HCT116 (cell line): ENCODE measurements around the gene NT5DC3. TPM values are rescaled to one million over a fixed set of nuclear protein-coding genes. Genes with fewer than 3 reads are reported as not detected.
A peak's percentile ranks its signal among the peaks of the same experiment; 100 is the strongest.

Experiments
- ATAC-seq: fragments of 200-7000 bp; cut with Tn5 transposase; 2 replicates; pipeline ENCODE4 v1.9.1; 2020; ENCODE audit warnings: mild to moderate bottlenecking, moderate library complexity
- BruUV-seq: library from RNA; stranded (reverse); fragments of 400-500 nt; replicated peaks from 2 replicates; lab custom pipeline; 2021; lab: Mats Ljungman, UMichigan
- CTCF ChIA-PET: fragments of 300-600 bp; sonication (Branson Sonifier 250); formaldehyde crosslinking; loops from one replicate; lab custom pipeline; 2021; ENCODE audit warnings: antibody characterized with exemption; lab: Charles Lee
- POLR2A ChIA-PET: fragments of 300-600, 350-600 bp; sonication (Branson Sonifier 250); formaldehyde crosslinking; loops from one replicate; lab custom pipeline; 2021; ENCODE audit warnings: antibody characterized with exemption; lab: Charles Lee
- RAD21 ChIA-PET, 2 experiments: fragments of 300-600 bp; sonication (Branson Sonifier 250); formaldehyde crosslinking; loops; one replicate each; lab custom pipeline; 2023; ENCODE audit warnings: low total read pairs in 2 of 2; ENCODE audit not compliant: uncharacterized antibody in 2 of 2, unreplicated experiment in 2 of 2, low non-redundant PET in 1 of 2; lab: Charles Lee
- DNase-seq: peaks from one replicate; pipeline ENCODE4 v3.0.0-alpha.2; 2010; ENCODE audit warnings: low read depth, low spot score
- H2AFZ ChIP-seq: fragments of 200-600 bp; shearing (Covaris generic), sonication (generic); 2 replicates; pipeline ENCODE4 v1.6.1; 2017; ENCODE audit warnings: low read depth, mixed run types, mixed read lengths, antibody characterized with exemption, low read length; ENCODE audit not compliant: poor library complexity, severe bottlenecking
- H3K27ac ChIP-seq: 2 replicates; pipeline ENCODE4 v1.5.1; 2012; ENCODE audit warnings: low read depth, low read length
- H3K27me3 ChIP-seq: fragments of 200-600 bp; sonication (generic); 2 replicates; pipeline ENCODE4 v1.6.1; 2016; ENCODE audit warnings: mixed run types, low read length, mixed read lengths; ENCODE audit not compliant: insufficient read depth
- H3K36me3 ChIP-seq, 2 experiments: fragments of 200-500 bp in 1 of 2; fragments of 200-600 bp in 1 of 2; sonication (Bioruptor generic) in 1 of 2; sonication (generic) in 1 of 2; 2 replicates each; pipeline versions ENCODE4 v1.5.1 to v1.6.1; 2014 to 2016; ENCODE audit warnings: low read length in 2 of 2, inconsistent platforms in 1 of 2, mixed read lengths in 1 of 2, mixed run types in 1 of 2; ENCODE audit not compliant: insufficient read depth in 2 of 2, control insufficient read depth in 1 of 2
- H3K4me1 ChIP-seq, 2 experiments: fragments of 200-600 bp in 1 of 2; sonication (generic) in 1 of 2; 2 replicates each; pipeline versions ENCODE4 v1.5.1 to v1.6.1; 2012 to 2017; ENCODE audit warnings: low read length in 2 of 2, inconsistent platforms in 1 of 2, mild to moderate bottlenecking in 1 of 2, mixed read lengths in 1 of 2, mixed run types in 1 of 2, moderate library complexity in 1 of 2; ENCODE audit not compliant: insufficient read depth in 2 of 2, control insufficient read depth in 1 of 2
- H3K4me2 ChIP-seq: fragments of 200-600 bp; sonication (generic); 2 replicates; pipeline ENCODE4 v1.6.1; 2017; ENCODE audit warnings: mixed run types, low read length, mixed read lengths
- H3K4me3 ChIP-seq, 2 experiments: fragments of 200-600 bp in 1 of 2; sonication (generic) in 1 of 2; replicated peaks in 1 of 2; 2 replicates each; pipeline ENCODE4 v1.5.1; 2011 to 2016; ENCODE audit warnings: low read length in 2 of 2, control low read depth in 1 of 2, low read depth in 1 of 2, mild to moderate bottlenecking in 1 of 2, mixed read lengths in 1 of 2, mixed run types in 1 of 2
- H3K79me2 ChIP-seq: fragments of 200-600 bp; sonication (generic); 2 replicates; pipeline ENCODE4 v1.6.1; 2017; ENCODE audit warnings: mild to moderate bottlenecking, mixed run types, low read length, moderate library complexity, mixed read lengths; ENCODE audit not compliant: insufficient read depth
- H3K9ac ChIP-seq: fragments of 200-600 bp; sonication (generic); 2 replicates; pipeline ENCODE4 v1.6.1; 2016; ENCODE audit warnings: low read length, mixed read lengths
- H3K9me2 ChIP-seq: fragments of 200-600 bp; sonication (generic), shearing (Covaris generic); 2 replicates; pipeline ENCODE4 v1.6.1; 2017; ENCODE audit warnings: mixed run types, mild to moderate bottlenecking, moderate library complexity; ENCODE audit not compliant: insufficient read depth
- H3K9me3 ChIP-seq, 2 experiments: fragments of 200-500 bp in 1 of 2; fragments of 200-600 bp in 1 of 2; sonication (Bioruptor generic) in 1 of 2; sonication (generic) in 1 of 2; 2 replicates each; pipeline ENCODE4 v1.6.1; 2014 to 2017; ENCODE audit warnings: low read length in 2 of 2, mixed read lengths in 2 of 2, inconsistent platforms in 1 of 2, low read depth in 1 of 2, mild to moderate bottlenecking in 1 of 2, mixed run types in 1 of 2, moderate library complexity in 1 of 2; ENCODE audit not compliant: control insufficient read depth in 1 of 2, insufficient read depth in 1 of 2
- H4K20me1 ChIP-seq: fragments of 200-600 bp; sonication (generic), shearing (Covaris generic); 2 replicates; pipeline ENCODE4 v1.6.1; 2017; ENCODE audit warnings: mixed run types, mild to moderate bottlenecking, moderate library complexity; ENCODE audit not compliant: insufficient read depth
- CEBPB ChIP-seq: IDR thresholded peaks from 2 replicates; pipeline ENCODE4 v1.6.1; 2012; ENCODE audit warnings: low read depth
- EGR1 ChIP-seq: IDR thresholded peaks from 2 replicates; pipeline ENCODE4 v1.6.1; 2012; ENCODE audit warnings: low read depth
- ELF1 ChIP-seq: IDR thresholded peaks from 2 replicates; pipeline ENCODE4 v1.6.1; 2012; ENCODE audit warnings: low read depth, borderline replicate concordance
- EZH2 ChIP-seq: fragments of 200-600 bp; sonication (generic); IDR thresholded peaks from 2 replicates; pipeline ENCODE4 v1.6.1; 2017; ENCODE audit warnings: antibody characterized with exemption, mixed run types
- EZH2phosphoT487 ChIP-seq: fragments of 200-600 bp; IDR thresholded peaks from 2 replicates; pipeline ENCODE4 v1.6.1; 2018; ENCODE audit warnings: antibody characterized with exemption, borderline replicate concordance
- FOSL1 ChIP-seq: IDR thresholded peaks from 2 replicates; pipeline ENCODE4 v1.6.1; 2012; ENCODE audit warnings: low read depth
- JUND ChIP-seq: IDR thresholded peaks from 2 replicates; pipeline ENCODE4 v1.6.1; 2012
- RAD21 ChIP-seq: IDR thresholded peaks from 2 replicates; pipeline ENCODE4 v1.6.1; 2012; ENCODE audit warnings: low read depth, mild to moderate bottlenecking
- SIN3A ChIP-seq: IDR thresholded peaks from 2 replicates; pipeline ENCODE4 v1.6.1; 2012; ENCODE audit warnings: low read depth
- SP1 ChIP-seq: IDR thresholded peaks from 2 replicates; pipeline ENCODE4 v1.6.1; 2012; ENCODE audit warnings: low read depth
- SRF ChIP-seq: IDR thresholded peaks from 2 replicates; pipeline ENCODE4 v1.6.1; 2012; ENCODE audit warnings: low read depth
- TCF7L2 ChIP-seq: IDR thresholded peaks from 2 replicates; pipeline ENCODE4 v1.7.0; 2011; ENCODE audit warnings: borderline replicate concordance, inconsistent platforms; ENCODE audit not compliant: insufficient read depth, insufficient read length; ENCODE audit errors: extremely low read depth
- YY1 ChIP-seq: IDR thresholded peaks from 2 replicates; pipeline ENCODE4 v1.6.1; 2011; ENCODE audit warnings: low read length, low read depth, moderate library complexity, mild to moderate bottlenecking; ENCODE audit not compliant: insufficient replicate concordance; ENCODE audit errors: extremely low read depth
- intact Hi-C: fragments of 100-400 bp; cut with micrococcal nuclease; formaldehyde crosslinking; loops from 2 replicates; pipeline ENCODE4 v1.10.0; 2022
- total RNA-seq: library from RNA; stranded (reverse); gene quantifications from one replicate; pipeline ENCODE4 v1.2.1, GENCODE V29; 2021; ENCODE audit not compliant: unreplicated experiment
- TF ChIP-seq, protein P1 (sequence below), 3 experiments: fragments of 200-600 bp in 1 of 3; sonication (generic) in 1 of 3; IDR thresholded peaks in 2 of 3; conservative IDR thresholded peaks in 1 of 3; 2 replicates each; pipeline ENCODE4 v1.5.1; 2012 to 2017; ENCODE audit warnings: low read depth in 2 of 3, low read length in 2 of 3, antibody characterized with exemption in 1 of 3, borderline replicate concordance in 1 of 3, control low read depth in 1 of 3, mild to moderate bottlenecking in 1 of 3, mixed read lengths in 1 of 3, mixed run types in 1 of 3, moderate library complexity in 1 of 3; ENCODE audit not compliant: insufficient read depth in 1 of 3
- TF ChIP-seq, protein P2 (sequence below): IDR thresholded peaks from 2 replicates; pipeline ENCODE4 v1.6.1; 2012; ENCODE audit warnings: low read depth
- TF ChIP-seq, protein P3 (sequence below): IDR thresholded peaks from 2 replicates; pipeline ENCODE4 v1.6.1; 2011; ENCODE audit warnings: mild to moderate bottlenecking, low read length, moderate library complexity; ENCODE audit not compliant: insufficient replicate concordance; ENCODE audit errors: extremely low read depth
- TF ChIP-seq, protein P4 (sequence below): IDR thresholded peaks from 2 replicates; pipeline ENCODE4 v1.6.1; 2012
- TF ChIP-seq, protein P5 (sequence below): IDR thresholded peaks from 2 replicates; pipeline ENCODE4 v1.6.1; 2012

NT5DC3 gene
- total RNA-seq, 1 experiment from 2014 or later: 18.7 TPM

DNA sequence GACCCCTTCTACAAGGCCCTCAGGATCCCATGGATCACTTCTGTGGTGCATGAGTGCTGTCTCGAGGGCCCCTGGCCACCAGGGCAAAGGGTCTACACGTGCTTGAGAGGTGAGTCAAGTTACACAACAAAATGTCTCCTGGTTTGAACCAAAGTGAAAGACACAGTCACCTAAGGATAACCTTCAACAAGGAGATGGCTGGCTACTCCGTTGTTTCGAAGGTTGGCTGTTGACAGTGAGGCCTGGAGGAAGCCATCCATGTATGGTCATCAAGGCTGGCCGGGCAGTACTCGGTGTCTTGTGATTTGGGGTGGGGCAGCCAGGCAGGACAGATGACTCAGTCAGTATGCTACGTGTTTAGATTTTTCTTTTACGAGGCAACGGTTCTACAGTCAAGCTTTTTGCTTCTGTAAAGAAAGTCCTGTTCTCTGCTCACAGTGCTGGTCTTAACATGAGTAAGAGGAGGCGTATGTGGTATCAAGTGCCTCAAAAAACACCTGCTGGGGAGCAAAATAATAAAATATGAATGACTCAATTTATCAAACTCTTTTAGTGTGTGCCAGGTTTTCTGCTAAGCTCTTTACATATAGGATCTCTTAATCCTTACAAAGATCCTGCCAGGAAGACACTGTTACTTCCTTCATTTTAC is 18.0 kb upstream of the NT5DC3 start:
- Histone ChIP-seq H3K27me3 (no peaks in the 10 kb centered on the region), H3K9me3 (no peaks in the 10 kb centered on the region), H3K9me2 (no peaks in the 10 kb centered on the region), H3K4me1 (peaks cover 36 to 37% of the 10 kb centered on the region in 2 experiments), H3K4me3 (0 out of 4 replicates have a peak overlapping the region, but pooled peaks of 1 of the 2 experiments have one; percentile 3), H3K4me2 (peak overlapping the region; percentile 59), H3K9ac (peak overlapping the region; percentile 2; the same call in 1 of the 2 replicates), H3K27ac (peak overlapping the region; percentile 58), H3K36me3 (no peaks in the 10 kb centered on the region), H3K79me2 (no peaks in the 10 kb centered on the region), H2AFZ (peak overlapping the region; percentile 52), H4K20me1 (no peaks in the 10 kb centered on the region)
- POLR2A ChIA-PET: no interaction called here
- RAD21 ChIA-PET: interaction anchor here in 1 of 2 experiments (0.6 kb wide), 1 partner anchor 10 kb away, joined by 3 read pairs; no protein-coding TSS in a partner anchor
- DNase-seq (peak; percentile 77), ATAC-seq (peak; percentile 91)
- CTCF ChIA-PET: interaction anchor here (1.0 kb wide), 1 partner anchor 12 kb away, joined by 3 read pairs; no protein-coding TSS in a partner anchor
- BruUV-seq: no TSS peak
- intact Hi-C loops: no loop called here
- no peak for TF ChIP-seq RAD21
- no peak for TF ChIP-seq CEBPB
- peak; percentile 73 for TF ChIP-seq JUND
- TF ChIP-seq, protein P1, sequence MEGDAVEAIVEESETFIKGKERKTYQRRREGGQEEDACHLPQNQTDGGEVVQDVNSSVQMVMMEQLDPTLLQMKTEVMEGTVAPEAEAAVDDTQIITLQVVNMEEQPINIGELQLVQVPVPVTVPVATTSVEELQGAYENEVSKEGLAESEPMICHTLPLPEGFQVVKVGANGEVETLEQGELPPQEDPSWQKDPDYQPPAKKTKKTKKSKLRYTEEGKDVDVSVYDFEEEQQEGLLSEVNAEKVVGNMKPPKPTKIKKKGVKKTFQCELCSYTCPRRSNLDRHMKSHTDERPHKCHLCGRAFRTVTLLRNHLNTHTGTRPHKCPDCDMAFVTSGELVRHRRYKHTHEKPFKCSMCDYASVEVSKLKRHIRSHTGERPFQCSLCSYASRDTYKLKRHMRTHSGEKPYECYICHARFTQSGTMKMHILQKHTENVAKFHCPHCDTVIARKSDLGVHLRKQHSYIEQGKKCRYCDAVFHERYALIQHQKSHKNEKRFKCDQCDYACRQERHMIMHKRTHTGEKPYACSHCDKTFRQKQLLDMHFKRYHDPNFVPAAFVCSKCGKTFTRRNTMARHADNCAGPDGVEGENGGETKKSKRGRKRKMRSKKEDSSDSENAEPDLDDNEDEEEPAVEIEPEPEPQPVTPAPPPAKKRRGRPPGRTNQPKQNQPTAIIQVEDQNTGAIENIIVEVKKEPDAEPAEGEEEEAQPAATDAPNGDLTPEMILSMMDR (IDR thresholded peaks at IDR 0.05 in 2 of 3, conservative IDR thresholded peaks at IDR 0.05 in 1 of 3; ENCODE audit: borderline replicate concordance in 1 of 3, insufficient read depth in 1 of 3, low read depth in 2 of 3, low read length in 2 of 3): peak in 1 of 3 experiments; percentile 11; a peak in 1 of 6 replicates
- TF ChIP-seq, protein P2, sequence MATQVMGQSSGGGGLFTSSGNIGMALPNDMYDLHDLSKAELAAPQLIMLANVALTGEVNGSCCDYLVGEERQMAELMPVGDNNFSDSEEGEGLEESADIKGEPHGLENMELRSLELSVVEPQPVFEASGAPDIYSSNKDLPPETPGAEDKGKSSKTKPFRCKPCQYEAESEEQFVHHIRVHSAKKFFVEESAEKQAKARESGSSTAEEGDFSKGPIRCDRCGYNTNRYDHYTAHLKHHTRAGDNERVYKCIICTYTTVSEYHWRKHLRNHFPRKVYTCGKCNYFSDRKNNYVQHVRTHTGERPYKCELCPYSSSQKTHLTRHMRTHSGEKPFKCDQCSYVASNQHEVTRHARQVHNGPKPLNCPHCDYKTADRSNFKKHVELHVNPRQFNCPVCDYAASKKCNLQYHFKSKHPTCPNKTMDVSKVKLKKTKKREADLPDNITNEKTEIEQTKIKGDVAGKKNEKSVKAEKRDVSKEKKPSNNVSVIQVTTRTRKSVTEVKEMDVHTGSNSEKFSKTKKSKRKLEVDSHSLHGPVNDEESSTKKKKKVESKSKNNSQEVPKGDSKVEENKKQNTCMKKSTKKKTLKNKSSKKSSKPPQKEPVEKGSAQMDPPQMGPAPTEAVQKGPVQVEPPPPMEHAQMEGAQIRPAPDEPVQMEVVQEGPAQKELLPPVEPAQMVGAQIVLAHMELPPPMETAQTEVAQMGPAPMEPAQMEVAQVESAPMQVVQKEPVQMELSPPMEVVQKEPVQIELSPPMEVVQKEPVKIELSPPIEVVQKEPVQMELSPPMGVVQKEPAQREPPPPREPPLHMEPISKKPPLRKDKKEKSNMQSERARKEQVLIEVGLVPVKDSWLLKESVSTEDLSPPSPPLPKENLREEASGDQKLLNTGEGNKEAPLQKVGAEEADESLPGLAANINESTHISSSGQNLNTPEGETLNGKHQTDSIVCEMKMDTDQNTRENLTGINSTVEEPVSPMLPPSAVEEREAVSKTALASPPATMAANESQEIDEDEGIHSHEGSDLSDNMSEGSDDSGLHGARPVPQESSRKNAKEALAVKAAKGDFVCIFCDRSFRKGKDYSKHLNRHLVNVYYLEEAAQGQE: no peak
- TF ChIP-seq FOSL1: peak; percentile 74
- TF ChIP-seq, protein P3, sequence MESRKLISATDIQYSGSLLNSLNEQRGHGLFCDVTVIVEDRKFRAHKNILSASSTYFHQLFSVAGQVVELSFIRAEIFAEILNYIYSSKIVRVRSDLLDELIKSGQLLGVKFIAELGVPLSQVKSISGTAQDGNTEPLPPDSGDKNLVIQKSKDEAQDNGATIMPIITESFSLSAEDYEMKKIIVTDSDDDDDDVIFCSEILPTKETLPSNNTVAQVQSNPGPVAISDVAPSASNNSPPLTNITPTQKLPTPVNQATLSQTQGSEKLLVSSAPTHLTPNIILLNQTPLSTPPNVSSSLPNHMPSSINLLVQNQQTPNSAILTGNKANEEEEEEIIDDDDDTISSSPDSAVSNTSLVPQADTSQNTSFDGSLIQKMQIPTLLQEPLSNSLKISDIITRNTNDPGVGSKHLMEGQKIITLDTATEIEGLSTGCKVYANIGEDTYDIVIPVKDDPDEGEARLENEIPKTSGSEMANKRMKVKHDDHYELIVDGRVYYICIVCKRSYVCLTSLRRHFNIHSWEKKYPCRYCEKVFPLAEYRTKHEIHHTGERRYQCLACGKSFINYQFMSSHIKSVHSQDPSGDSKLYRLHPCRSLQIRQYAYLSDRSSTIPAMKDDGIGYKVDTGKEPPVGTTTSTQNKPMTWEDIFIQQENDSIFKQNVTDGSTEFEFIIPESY: no peak
- TF ChIP-seq, protein P4, sequence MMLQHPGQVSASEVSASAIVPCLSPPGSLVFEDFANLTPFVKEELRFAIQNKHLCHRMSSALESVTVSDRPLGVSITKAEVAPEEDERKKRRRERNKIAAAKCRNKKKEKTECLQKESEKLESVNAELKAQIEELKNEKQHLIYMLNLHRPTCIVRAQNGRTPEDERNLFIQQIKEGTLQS: no peak
- 0 out of 2 replicates have a peak, but pooled peaks have one; percentile 31 for TF ChIP-seq SIN3A
- TF ChIP-seq SRF: peak; percentile 98
- TF ChIP-seq YY1: no peak
- TF ChIP-seq ELF1: no peak
- no peak for TF ChIP-seq EGR1
- no peak for TF ChIP-seq EZH2phosphoT487
- TF ChIP-seq TCF7L2: no peak
- peak; percentile 56 for TF ChIP-seq SP1
- TF ChIP-seq, protein P5, sequence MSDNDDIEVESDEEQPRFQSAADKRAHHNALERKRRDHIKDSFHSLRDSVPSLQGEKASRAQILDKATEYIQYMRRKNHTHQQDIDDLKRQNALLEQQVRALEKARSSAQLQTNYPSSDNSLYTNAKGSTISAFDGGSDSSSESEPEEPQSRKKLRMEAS: peak; percentile 70
- TF ChIP-seq EZH2: no peak
